Measurements from ENCODE around the gene IL10RA.

IL10RA gene

GRCh38 chr11:118047749-118048148 lies 61.6 kb downstream of the IL10RA start:
- no peak for DNase-seq (ENCODE audit: low spot score)

- DNase-seq (ENCODE audit: low spot score): no peak
Observed at GRCh38 chr11:118048472-118049370, 62.5 kb downstream of the IL10RA start.

DNA sequence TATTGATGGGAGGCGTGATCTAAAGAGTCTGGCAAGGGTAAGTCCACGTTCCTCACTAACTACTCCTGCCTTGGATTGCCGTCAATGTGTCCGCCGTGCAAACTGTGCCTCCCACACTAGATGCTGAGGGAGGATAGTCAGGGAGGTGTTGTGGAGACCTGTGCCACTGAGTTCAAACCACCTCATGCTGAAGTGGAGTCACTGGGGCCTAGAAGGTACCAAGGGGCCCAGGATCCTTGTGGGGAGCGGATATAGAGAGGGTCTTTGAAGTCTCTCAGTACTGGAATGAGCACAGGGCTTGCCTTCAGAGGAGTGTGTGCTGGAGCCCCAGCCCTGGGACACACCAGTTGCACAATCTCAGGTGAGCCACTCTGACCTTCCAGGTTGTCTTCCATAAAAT lies 63.6 kb downstream of the IL10RA start:
- no peak for DNase-seq (ENCODE audit: low spot score)

GRCh38 chr11:118050208-118050891 lies 64.2 kb downstream of the IL10RA start:
- DNase-seq (ENCODE audit: low spot score): no peak
